Measurements from ENCODE around the gene OPCML. TPM values are rescaled to one million over a fixed set of nuclear protein-coding genes. Genes with fewer than 3 reads are reported as not detected.

Gene OPCML
- total and polyA plus RNA-seq, 2 donors (not counting 1 experiment from before 2014, with no cell fraction given): 0.99 to 2.8 TPM

DNA sequence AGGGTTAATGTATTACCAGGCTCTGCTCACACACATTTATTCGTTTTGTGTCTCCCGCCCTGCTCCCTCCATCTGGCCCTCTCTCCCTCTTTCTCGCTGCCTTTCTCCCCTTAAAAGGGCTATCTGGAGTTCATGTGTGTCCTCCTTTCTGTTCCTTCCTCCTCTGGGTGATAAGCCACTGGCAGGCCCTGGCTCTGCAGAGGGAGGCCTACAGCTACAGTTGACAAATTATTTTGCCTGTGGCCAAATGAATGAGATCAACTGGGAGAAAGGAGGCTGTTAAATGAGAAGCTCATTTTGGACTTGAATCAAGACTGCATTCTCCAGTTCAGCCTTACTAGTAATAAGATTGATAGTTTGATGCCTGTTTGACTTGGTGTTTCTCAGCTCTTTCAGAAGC lies 17.5 kb upstream of the OPCML start:
- H3K27me3 ChIP-seq (ENCODE audit: control insufficient read depth, insufficient read depth, low read length): no peaks in the 10 kb centered on the region
- no peak overlapping the region for H3K27ac ChIP-seq (ENCODE audit: insufficient read depth, low read length)
- no peaks in the 10 kb centered on the region for H4K20me1 ChIP-seq (ENCODE audit: control insufficient read depth, extremely low read depth, insufficient read depth, low read length)
- H3K4me1 ChIP-seq (ENCODE audit: control insufficient read depth, extremely low read depth, insufficient read depth, low read length): no peaks in the 10 kb centered on the region
- H3K4me3 ChIP-seq (replicated peaks in 1 of 4; ENCODE audit: control extremely low read depth in 1 of 4, insufficient read depth in 1 of 4, low read depth in 3 of 4, low read length in 4 of 4): no peak overlapping the region
- no peak for DNase-seq (ENCODE audit: low read depth in 2 of 2)
- no peaks in the 10 kb centered on the region for H3K36me3 ChIP-seq (ENCODE audit: control insufficient read depth, insufficient read depth, low read length)
- TF ChIP-seq, protein P1, sequence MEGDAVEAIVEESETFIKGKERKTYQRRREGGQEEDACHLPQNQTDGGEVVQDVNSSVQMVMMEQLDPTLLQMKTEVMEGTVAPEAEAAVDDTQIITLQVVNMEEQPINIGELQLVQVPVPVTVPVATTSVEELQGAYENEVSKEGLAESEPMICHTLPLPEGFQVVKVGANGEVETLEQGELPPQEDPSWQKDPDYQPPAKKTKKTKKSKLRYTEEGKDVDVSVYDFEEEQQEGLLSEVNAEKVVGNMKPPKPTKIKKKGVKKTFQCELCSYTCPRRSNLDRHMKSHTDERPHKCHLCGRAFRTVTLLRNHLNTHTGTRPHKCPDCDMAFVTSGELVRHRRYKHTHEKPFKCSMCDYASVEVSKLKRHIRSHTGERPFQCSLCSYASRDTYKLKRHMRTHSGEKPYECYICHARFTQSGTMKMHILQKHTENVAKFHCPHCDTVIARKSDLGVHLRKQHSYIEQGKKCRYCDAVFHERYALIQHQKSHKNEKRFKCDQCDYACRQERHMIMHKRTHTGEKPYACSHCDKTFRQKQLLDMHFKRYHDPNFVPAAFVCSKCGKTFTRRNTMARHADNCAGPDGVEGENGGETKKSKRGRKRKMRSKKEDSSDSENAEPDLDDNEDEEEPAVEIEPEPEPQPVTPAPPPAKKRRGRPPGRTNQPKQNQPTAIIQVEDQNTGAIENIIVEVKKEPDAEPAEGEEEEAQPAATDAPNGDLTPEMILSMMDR (conservative IDR thresholded peaks at IDR 0.05 in 1 of 2, IDR thresholded peaks at IDR 0.05 in 1 of 2; ENCODE audit: low read depth in 1 of 2, low read length in 2 of 2): no peak
- no peak for TF ChIP-seq EZH2 (IDR thresholded peaks at IDR 0.05; ENCODE audit: low read length, missing control alignments)
- H3K79me2 ChIP-seq (ENCODE audit: control insufficient read depth, insufficient read depth, low read length): no peaks in the 10 kb centered on the region
- no peak overlapping the region for H2AFZ ChIP-seq (ENCODE audit: low read length)
- no peak overlapping the region for H3K9ac ChIP-seq (ENCODE audit: insufficient read depth, low read length)
- H3K9me3 ChIP-seq (ENCODE audit: control insufficient read depth, insufficient read depth, low read depth, low read length): no peaks in the 10 kb centered on the region
- H3K4me2 ChIP-seq (ENCODE audit: extremely low read depth, insufficient read depth, low read length): no peak overlapping the region

DNA sequence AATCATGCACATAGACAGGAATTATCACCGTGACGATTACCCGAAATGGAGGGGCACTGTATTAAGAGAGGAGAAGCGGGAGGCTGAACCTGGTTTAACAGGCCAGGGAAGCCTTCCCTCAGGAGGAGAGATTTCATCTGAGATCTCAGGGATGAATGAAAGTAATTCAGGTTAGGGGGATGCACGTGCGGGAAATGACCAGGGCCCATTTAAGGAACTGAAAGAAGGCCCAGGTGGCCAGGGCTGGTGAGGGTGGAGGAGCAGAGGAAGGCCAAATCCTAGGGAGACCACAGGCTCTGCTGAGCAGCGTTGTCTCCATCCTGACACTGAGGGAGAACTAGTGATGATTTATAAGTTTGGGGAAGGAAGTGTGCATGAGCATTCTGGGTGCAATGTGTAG lies 16.3 kb upstream of the OPCML start:
- no peaks in the 10 kb centered on the region for H3K36me3 ChIP-seq (ENCODE audit: control insufficient read depth, insufficient read depth, low read length)
- H3K27ac ChIP-seq (ENCODE audit: insufficient read depth, low read length): no peak overlapping the region
- H3K4me1 ChIP-seq (ENCODE audit: control insufficient read depth, extremely low read depth, insufficient read depth, low read length): no peaks in the 10 kb centered on the region
- H3K4me3 ChIP-seq (replicated peaks in 1 of 4; ENCODE audit: control extremely low read depth in 1 of 4, insufficient read depth in 1 of 4, low read depth in 3 of 4, low read length in 4 of 4): no peak overlapping the region
- no peak for DNase-seq (ENCODE audit: low read depth in 2 of 2)
- H4K20me1 ChIP-seq (ENCODE audit: control insufficient read depth, extremely low read depth, insufficient read depth, low read length): no peaks in the 10 kb centered on the region
- H3K9ac ChIP-seq (ENCODE audit: insufficient read depth, low read length): no peak overlapping the region
- no peak overlapping the region for H2AFZ ChIP-seq (ENCODE audit: low read length)
- no peaks in the 10 kb centered on the region for H3K9me3 ChIP-seq (ENCODE audit: control insufficient read depth, insufficient read depth, low read depth, low read length)
- H3K4me2 ChIP-seq (ENCODE audit: extremely low read depth, insufficient read depth, low read length): no peak overlapping the region
- TF ChIP-seq, protein P1 (conservative IDR thresholded peaks at IDR 0.05 in 1 of 2, IDR thresholded peaks at IDR 0.05 in 1 of 2; ENCODE audit: low read depth in 1 of 2, low read length in 2 of 2): no peak
- no peak for TF ChIP-seq EZH2 (IDR thresholded peaks at IDR 0.05; ENCODE audit: low read length, missing control alignments)
- H3K27me3 ChIP-seq (ENCODE audit: control insufficient read depth, insufficient read depth, low read length): no peaks in the 10 kb centered on the region
- no peaks in the 10 kb centered on the region for H3K79me2 ChIP-seq (ENCODE audit: control insufficient read depth, insufficient read depth, low read length)

DNA sequence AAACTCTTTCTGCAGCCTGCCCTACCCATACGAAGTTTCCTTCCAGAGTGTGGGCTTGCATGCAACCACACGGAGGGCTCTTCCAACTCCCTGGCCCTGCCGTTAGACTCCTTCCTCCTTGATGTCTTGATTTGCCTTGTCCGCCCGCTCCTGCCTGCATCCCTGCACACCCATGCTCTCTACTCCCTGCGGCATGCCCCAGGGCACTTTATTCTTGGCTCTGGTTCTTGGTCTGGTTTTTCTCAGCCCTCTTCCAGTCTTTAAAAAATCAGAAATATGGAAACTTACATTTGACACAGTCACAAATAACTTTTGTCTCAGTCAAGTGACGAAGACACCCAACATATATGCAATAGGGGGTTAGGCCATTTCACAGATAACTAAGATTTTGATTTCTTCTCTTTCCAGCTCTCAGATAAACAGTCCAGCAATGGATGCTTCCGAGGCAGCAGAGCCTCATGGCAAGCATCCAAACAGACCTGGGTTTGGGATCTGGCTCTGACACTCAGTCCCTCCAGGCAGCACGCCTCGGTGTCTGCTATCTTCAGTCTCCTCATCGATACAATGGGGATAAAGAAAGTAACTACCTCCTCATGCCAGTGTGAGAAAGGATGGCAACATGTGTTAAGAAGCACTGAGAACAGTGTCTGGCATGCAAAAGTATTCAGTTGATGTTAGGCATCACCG lies 15.7 kb upstream of the OPCML start:
- Histone ChIP-seq H3K9me3 (ENCODE audit: control insufficient read depth, insufficient read depth, low read depth, low read length) (no peaks in the 10 kb centered on the region), H3K4me3 (replicated peaks in 1 of 4; ENCODE audit: control extremely low read depth in 1 of 4, insufficient read depth in 1 of 4, low read depth in 3 of 4, low read length in 4 of 4) (no peak overlapping the region), H4K20me1 (ENCODE audit: control insufficient read depth, extremely low read depth, insufficient read depth, low read length) (no peaks in the 10 kb centered on the region), H3K36me3 (ENCODE audit: control insufficient read depth, insufficient read depth, low read length) (no peaks in the 10 kb centered on the region), H3K27ac (ENCODE audit: insufficient read depth, low read length) (no peak overlapping the region), H3K4me2 (ENCODE audit: extremely low read depth, insufficient read depth, low read length) (no peak overlapping the region), H2AFZ (ENCODE audit: low read length) (no peak overlapping the region), H3K79me2 (ENCODE audit: control insufficient read depth, insufficient read depth, low read length) (no peaks in the 10 kb centered on the region), H3K27me3 (ENCODE audit: control insufficient read depth, insufficient read depth, low read length) (no peaks in the 10 kb centered on the region), H3K9ac (ENCODE audit: insufficient read depth, low read length) (no peak overlapping the region), H3K4me1 (ENCODE audit: control insufficient read depth, extremely low read depth, insufficient read depth, low read length) (no peaks in the 10 kb centered on the region)
- TF ChIP-seq EZH2 (IDR thresholded peaks at IDR 0.05; ENCODE audit: low read length, missing control alignments): no peak
- TF ChIP-seq, protein P1 (conservative IDR thresholded peaks at IDR 0.05 in 1 of 2, IDR thresholded peaks at IDR 0.05 in 1 of 2; ENCODE audit: low read depth in 1 of 2, low read length in 2 of 2): no peak
- DNase-seq (ENCODE audit: low read depth in 2 of 2): no peak
